NCI-H524 (cell line): ENCODE results near the gene FOXF2.
"Not testable (repeated sequence)": the region's sequence is repeated elsewhere in the genome, so short reads cannot be mapped to it uniquely, and the experiment has no call there.

Experiments
- DNase-seq, 2 experiments: peaks; one replicate each; lab custom pipeline; 2025; lab: John Stamatoyannopoulos, UW

Gene FOXF2

DNA sequence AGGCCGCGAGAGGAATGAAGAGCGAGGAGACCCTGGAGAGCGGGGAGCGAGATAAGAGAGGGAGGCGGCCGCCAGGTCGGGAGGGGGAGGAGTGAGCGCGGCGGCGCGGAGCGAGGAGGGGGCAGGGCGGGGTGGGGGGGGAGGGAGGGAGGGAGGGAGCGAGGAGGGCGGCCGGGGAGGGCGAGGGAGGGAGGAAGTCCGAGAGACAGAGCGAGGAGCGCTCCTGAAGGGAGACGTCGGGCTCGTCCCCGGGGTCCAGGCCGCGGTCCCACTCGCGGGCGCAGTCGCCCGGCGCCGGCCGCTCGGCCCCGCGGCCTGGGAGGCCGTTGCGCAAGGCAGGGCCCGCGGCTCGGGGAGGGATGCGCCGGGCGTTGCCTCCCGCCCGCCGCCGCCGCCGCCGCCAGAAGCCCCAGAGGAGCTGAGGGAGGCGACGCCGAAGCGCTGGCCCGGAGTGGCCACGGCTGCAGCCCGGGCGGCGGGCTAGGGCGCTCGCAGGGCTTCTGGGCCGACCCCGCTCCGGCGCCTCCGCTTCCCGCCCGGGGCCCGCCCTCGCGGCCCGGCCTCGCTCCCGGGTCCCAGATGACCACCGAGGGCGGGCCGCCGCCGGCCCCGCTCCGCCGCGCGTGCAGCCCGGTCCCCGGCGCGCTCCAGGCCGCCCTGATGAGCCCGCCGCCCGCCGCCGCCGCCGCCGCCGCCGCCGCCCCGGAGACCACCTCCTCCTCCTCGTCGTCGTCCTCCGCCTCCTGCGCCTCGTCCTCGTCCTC, at the start of gene FOXF2:
TSS of gene FOXF2 (plus strand) at position 208 of the 764 bp plus-strand sequence. CDS start at position 580, 372 bp downstream.
- peak in 1 of 2 experiments; percentile 10 for DNase-seq

DNA sequence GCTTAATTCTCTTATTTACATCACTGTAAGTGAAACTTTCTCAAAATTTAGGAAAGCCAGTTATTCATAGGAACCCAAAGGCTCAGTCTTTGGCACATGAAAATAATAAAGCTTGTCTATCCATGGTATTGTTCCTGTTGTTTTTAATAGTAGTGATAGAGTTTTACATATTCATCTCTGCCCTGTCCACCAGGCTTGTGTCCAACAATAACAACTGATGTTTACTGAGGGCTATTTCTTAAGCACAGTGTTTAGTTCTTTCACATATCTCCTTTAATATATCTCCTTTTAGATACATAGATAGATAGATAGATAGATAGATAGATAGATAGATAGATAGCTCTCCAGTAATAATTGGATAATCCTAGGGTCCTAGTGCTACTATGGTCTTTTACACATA, 43.3 kb upstream of the FOXF2 start:
- no peak for DNase-seq

DNA sequence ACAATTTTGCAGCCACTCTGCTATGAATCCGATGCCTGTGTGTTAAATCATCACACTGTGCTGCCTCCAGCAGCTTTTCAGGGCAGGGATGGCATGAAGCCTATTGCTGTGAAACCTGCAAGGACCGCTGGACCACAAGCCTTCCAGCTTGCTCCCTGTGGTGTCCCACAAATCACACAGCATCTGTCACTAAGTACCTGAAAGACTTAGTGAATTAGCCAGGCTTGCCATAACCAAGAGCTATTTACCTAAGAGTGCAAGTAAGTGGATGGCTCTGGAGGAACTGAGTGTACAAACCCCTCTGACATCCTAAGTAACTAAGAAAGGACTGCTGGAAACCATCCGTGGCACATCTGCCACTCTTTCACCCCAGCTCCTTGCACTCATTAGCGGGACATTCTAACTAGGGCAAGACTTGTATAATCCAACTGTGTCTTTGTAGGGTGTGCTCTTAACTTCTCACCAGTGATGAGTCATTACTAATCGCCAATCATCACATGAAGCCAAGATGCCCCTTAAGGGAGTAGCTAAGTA, 42.8 kb upstream of the FOXF2 start:
- DNase-seq, result peak; percentile 74 to 81

DNA sequence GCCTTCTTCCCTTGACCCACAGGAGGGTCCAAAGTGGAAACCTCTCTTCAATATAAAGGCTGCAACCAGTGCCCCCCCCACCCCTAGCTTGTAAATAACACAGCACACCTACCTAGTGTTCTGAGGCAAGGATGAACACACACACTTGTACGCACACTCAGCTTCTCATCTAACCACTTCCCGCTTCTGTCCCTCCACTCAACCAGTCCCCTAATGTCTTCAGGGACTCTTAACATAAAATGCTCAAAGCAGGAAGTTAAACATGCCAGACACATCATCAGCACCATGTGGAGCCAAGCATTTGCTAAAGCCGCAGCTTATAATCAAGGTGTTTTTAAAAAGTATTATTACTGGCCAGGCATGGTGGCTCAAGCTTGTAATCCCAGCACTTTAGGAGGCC, 42.2 kb upstream of the FOXF2 start:
- DNase-seq, result peak in 1 of 2 experiments; percentile 10

DNA sequence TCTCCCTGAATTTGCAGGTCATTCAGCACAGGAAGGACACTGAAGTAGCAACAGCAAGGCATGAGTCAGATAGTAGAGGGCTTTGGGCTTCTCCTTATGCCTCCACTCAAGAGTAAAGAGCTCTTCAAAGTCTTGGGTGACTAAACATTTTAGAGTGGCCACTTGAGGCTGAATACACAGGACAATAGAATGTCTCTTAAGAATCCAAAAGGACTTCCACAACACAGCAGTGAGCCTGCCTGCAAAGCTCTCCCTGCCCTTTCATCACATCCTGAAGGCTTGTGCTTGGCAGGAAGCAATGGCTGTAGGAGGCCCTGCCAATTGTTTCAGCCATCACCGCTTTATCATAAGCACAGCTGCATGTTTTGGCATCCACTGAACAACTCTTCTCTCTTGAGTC, 40.7 kb upstream of the FOXF2 start:
- peak; percentile 84 to 88 for DNase-seq

DNA sequence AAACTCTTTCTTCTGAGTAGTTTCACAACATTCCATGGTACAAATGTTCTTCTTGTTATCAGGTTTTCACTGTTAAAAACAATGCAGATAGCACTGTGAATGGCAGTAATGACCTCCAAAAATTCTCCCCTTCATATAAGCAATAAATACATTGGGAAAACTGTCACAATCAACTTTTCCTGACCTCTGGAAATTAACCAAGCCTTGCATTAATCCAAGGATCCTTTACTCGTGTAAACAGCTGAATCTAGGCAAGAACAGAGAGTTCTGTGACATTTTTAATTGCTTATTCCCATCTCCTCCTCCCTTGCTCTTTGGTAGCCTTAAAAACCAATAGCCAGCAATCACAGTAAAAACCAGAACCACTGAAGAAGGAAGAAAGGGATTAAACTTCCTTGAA, 39.7 kb upstream of the FOXF2 start:
- DNase-seq, result no peak

DNA sequence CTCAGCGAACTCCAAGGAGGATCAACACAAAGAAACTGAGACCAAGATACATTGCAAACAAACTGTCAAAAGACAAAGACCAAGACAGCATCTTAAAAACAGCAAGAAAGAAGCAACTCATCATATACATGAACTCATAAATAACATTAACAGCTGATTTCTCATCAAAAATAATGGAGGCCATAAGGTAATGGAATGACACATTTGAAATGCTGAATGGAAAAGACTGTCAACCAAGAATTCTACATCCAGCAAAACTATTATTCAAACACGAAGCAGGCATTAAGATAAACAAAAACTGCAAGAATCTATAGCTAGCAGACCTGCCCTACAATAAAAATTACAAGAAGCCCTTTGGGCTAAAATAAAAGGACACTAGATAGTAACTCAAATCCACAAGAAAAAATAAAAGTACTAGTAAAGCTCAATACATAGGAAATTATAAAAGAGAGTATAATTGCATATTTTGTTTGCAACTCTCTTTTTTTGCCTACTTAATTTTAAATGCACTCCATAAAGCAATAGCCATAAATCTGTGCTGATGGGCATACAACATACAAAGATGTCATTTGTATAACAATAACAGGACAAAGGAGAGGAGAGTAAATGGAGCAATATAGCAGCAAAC, 37.9 kb upstream of the FOXF2 start:
- no peak for DNase-seq

DNA sequence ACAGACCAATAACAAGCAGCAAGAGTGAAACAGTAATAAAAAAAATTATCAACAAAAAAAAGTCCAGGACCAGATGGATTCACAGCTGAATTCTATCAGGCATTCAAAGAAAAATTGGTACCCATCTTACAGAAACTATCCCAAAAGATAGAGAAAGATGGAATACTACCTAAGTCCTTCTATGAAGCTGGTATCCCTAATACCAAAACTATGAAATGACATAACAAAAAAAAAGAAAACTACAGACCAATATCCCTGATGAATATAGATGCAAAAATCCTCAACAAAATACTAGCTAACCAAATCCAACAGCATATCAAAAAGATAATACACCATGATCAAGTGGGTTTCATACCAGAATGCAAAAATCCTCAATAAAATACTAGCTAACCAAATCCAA, 34.3 kb upstream of the FOXF2 start:
- not testable (repeated sequence) for DNase-seq

DNA sequence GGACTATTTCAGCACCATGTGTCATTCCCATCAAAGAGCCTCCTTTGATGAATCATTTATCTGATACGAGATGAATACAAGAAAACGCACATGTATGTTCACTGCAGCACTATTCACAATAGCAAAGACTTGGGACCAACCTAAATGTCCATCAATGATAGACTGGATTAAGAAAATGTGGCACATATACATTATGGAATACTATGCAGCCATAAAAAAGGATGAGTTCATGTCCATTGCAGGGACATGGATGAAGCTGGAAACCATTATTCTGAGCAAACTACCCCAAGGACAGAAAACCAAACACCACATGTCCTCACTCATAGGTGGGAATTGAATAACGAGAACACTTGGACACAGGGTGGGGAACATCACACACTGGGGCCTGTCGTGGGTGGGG, 27.7 kb upstream of the FOXF2 start:
- not testable (repeated sequence) for DNase-seq

DNA sequence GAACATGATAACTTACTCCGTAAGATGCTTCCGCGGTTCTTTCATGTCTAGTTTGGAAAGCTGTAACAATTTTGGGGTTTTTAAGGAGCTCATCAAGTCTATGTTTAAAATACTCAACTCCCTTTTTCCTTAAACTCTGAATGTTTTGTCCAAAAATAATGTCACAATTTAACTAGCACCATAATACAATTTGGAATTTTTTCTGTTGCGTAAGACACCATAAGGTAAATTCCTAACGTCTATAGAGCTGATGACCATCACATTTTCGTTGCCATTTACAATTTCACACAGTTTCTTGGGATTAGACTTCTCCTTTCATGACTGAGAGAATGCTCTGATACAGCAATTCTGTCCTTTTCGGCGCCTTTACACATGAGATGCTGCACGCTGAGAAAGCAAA, 26.7 kb upstream of the FOXF2 start:
- DNase-seq, result no peak

DNA sequence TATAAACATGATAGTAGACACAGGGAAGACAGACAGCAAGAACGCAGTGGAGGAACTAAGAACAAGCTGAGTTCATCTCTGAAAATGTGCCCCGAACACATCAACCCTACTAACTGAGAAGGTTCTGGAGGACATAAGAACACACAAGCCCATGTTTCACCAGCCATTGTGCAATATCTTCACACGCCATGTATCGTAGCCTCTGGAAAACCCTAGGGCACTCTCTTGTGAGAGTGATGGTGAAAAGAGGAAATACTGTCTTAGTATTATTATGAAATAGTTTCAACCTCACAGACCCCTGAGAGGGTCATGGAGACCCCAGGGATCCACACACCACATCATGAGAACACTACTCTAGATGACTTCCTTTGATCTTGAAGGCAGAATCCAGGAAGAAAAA, 26.1 kb upstream of the FOXF2 start:
- no peak for DNase-seq

DNA sequence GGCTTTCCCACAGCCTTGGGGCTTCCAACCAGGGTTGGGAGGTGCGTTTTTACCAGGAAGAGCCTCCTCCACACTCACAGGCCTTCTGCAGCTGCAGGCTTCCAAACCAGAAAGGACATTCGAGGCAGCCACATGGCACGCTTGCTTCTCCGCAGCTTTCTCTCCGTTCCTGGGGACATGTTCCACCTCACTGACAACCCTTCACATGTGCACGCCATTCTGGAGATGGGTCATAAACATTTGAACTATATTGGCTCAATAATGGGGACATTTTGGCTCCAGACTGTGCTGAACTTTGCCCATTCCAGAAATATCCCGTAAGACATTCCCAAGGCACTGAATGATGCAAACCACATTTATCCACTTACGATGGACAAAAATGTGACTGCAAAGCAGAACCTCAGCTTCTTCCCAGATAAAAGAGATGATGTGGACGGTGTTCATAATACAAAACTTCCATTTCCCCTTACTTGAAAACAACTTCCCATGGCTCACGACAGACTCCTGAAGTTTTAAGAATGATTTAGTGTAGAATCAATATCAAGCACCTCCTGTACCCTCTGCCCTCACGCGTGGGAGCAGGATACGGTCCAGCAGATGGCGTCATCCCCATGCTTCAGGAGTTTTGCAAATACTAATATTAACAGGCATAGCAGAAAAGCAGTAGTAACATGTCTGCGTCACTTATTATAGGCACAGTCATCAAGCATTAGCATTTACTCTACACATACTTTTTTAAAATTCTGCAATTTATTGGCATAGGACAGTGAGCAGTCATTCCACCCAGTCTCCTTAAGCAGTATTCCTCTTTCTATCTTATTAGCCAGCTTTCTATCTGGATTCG, 25.4 kb upstream of the FOXF2 start:
- peak in 1 of 2 experiments; percentile 20 for DNase-seq

DNA sequence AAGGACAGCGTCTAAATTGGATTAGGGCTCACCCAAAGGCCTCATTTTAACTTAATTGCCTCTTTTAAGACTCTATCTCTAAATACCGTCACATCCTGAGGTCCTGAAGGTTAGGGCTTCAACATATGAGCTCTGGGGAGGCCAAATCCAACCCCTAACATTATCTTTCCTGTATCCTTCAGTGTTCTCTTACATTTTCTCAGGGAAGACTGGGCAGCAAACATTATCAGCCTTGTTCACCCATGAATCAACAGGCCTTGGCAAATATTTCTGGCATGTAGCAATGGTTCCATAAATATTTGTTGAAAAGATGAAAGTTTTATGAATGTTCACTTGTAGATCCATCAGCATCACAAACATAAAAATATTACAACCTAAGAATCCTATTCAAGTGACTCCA, 24.6 kb upstream of the FOXF2 start:
- no peak for DNase-seq

DNA sequence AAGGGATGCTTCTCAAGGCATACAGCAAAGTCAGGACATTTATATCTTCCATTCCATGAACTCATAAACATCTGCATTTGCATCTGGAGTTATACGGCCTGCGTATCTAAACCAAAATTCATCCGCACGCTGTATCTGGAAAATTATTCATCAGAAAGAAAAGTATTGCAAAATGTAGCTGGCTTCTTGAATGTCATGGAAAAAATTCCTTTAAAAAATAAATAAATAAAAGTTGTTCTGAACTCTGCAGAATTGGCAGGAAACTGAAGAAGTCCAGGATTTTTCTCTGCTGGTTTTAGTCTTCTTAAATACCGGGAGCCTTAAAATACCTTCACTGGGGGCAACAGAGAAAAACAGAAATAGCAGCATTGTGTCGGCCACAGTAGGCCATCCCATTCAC, 23.7 kb upstream of the FOXF2 start:
- no peak for DNase-seq

DNA sequence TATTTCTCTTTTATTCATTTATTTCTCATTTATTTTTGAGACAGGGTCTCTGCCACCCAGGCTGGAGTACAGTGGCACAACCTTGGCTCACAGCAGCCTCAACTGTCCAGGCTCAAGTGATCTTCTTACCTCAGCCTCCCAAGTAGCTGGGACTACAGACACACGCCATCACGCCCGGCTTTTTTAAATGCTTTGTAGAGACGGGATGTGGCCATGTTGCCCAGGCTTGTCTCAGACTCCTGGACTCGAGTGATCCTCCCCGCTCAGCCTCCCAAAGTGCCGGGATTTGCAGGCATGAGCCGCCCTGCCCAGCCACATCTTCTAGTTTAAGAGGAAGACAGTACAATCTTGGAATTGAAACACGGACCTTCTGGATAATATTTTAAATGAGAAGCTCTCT, 21.6 kb upstream of the FOXF2 start:
- no peak for DNase-seq

DNA sequence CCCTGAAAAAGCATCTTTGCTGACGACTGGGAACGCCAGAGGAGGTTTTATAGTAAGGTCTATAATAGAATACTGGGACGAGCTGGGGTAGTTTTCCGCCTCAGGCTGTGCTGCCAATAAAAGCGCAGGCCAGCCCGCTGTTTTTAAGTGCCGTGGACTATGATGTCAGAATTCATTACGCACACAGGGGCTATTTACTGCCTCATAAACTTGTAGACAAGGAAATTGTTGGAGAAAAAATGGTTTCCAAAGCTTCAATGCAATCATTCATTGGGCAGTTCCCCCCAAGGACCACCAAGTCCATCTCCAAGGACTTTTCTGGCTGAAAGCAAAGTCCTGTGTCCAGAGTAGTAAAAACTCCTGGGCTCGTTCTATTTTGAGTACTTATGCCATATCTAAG, 20.4 kb upstream of the FOXF2 start:
- no peak for DNase-seq

DNA sequence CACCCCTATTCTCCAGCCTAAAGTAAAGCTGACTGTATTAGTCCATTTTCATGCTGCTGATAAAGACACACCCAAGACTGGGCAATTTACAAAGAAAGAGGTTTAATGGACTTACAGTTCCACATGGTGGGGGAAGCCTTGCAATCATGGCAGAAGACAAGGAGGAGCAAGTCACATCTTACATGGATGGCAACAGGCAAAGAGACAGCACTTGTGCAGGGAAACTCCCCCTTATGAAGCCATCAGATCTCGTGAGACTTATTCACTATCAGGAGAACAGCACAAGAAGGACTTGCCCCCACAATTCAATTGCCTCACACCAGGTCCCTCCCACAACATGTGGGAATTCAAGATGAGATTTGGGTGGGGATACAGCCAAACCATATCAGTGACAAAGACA, 19.7 kb upstream of the FOXF2 start:
- not testable (repeated sequence) for DNase-seq

DNA sequence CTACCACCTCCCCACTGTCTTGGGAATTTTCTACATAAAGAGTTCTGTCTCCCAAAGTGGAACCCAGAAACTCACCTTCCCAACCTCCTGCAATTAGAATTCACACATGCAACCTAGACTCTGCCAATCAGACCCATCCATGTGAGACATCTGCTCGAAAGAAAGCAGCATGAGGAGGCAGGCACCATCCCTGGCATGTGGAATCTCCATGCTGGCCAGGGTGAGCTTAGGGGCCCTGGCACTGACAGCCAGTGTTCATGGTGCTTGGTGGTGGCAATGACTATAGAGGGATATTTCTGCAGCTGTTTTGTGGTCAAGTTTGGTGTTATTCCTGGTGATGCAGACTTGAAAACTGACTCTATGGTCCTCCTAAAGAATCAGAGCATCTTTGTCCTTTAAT, 17.4 kb upstream of the FOXF2 start:
- DNase-seq, result no peak

DNA sequence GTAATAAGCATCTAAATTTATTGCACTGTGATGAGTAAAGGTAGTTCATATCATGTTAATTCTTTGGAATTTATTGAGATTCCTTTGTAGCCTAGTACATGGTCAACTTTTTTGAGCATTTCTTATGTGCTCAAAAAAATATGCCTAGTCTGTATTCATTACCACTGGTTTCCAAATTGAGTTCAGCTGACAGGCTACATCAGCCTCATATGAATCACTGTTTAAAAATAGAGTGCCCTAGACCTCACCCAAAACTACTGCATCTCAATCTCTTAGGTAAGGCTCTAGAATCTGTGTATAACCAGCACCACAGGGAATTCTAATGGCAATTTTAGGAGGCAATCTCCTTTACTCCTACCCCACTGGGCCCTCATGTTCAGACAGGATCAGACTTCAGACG, 16.7 kb upstream of the FOXF2 start:
- DNase-seq, result no peak

DNA sequence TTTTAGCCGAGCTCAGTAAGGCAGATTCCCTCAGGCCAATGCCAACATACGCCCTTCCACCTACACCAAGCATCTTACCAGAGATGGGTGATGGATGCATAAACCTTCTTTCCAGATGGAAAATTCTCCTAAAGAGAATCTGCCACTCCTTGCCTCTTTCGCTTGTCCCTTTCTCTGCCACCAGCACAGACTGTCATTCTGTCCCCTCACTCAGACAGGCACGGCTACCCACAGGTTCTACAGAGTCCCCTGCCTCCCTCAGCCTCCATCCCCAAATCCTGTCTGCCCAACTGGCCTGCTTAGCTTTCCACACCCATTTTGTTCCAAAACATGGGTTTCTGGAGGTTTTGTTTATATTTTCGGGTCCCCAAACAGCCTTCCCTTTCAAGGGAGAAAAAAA, 12.7 kb upstream of the FOXF2 start:
- DNase-seq, result no peak

DNA sequence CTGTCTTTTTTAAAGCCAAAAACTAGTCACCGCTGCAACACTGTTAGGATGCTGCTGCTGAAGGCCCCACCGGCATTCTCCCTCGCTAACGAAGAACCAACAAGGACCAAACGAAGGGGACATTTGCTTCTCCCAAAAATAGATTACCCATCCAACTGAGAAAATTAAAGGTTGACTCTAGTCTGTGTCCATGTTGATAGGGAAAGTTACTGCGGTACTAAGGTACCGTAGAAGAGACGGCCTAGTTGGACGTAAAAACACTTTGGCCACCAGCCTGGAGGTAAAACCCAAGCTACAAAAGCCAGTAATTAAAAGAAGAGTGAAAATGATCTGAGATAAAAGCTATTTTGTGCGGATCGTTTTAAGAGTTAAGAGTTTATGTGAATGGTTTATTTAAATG, 11.8 kb upstream of the FOXF2 start:
- no peak for DNase-seq
